T47D (cell line): ENCODE measurements around the gene PRR35.

Experiments
- DNase-seq, 2 experiments: peaks; one replicate each; pipeline versions ENCODE4 v3.0.0 to v3.0.0-alpha.2; 2011 to 2012; ENCODE audit warnings: low read depth in 1 of 2, low spot score in 1 of 2
- JUND ChIP-seq: IDR thresholded peaks from 2 replicates; pipeline ENCODE4 v1.6.1; 2012; ENCODE audit warnings: low read depth
- in situ Hi-C: cut with HindIII; loops from 2 replicates; pipeline ENCODE4 v1.10.0; 2016; ENCODE audit warnings: low sequenced_read_pairs, low pct_unique_long_range_greater_than_20kb

PRR35 gene

GRCh38 chr16:577796-578195, 17.6 kb downstream of the PRR35 start:
- no peak for TF ChIP-seq JUND
- in situ Hi-C loops: no loop called here

GRCh38 chr16:578232-578869, 18.2 kb downstream of the PRR35 start:
- no peak for TF ChIP-seq JUND
- in situ Hi-C loops: no loop called here
- DNase-seq: no peak

More at GRCh38 chr16:577796-578195, 17.6 kb downstream of the PRR35 start:
- no peak for DNase-seq

DNA sequence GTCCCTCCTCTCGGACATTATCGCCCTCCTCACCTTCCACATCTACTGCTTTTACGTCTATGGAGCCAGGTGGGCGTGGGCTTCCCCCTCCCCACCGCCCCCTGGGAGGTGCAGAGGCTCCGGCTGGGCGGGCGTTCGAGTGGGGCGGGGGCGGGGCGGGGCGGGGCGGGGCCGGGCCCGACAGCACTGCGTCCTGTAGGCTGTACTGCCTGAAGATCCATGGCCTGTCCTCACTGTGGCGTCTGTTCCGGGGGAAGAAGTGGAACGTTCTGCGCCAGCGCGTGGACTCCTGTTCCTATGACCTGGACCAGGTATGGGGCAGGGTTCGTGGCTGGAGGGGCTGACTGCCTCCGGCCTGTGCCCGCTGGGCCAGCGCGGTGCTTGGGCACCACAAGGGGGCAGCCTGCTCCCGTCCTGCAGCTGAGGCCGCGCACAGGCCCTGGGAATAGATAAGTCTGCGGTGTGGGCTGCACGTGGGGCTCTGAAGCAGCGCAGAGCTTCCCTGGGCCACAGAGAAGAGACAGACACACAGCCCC, 18.7 kb downstream of the PRR35 start:
- DNase-seq: no peak
- in situ Hi-C loops: no loop called here
- TF ChIP-seq JUND: no peak

DNA sequence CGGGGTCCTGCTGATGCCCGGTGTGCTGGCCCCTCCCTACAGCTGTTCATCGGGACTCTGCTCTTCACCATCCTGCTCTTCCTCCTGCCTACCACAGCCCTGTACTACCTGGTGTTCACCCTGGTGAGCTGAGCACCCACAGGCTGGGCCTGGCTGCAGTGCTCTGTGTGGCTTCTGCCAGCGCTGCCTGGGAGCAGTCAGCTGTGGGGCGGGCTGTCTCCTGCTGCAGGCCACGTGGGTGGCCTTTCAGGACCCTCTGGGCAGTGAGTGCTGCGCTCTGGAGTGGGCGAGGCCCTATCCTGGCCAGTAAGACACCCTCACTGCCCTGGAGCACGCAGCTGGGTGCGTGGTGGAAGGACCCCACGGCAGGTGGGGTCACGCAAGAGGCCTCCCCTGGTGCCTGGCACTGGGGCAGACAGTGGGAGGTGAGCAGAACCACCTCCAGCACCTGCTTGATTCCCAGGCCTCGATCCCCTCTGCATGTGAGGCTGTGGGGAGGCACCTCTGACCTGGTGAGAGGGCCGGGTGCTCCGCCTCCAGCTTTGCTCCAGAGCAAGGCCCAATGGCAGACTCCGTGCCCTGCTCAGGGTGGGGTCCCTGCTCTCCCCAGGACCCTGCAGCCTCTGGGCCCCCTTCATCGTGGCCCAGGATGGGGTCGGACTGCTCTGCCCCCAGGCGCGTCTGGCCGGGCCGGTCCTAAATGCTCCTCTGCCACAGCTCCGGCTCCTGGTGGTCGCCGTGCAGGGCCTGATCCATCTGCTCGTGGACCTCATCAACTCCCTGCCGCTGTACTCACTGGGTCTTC, 20.1 kb downstream of the PRR35 start:
- in situ Hi-C loops: no loop called here
- TF ChIP-seq JUND: no peak
- no peak for DNase-seq

DNA sequence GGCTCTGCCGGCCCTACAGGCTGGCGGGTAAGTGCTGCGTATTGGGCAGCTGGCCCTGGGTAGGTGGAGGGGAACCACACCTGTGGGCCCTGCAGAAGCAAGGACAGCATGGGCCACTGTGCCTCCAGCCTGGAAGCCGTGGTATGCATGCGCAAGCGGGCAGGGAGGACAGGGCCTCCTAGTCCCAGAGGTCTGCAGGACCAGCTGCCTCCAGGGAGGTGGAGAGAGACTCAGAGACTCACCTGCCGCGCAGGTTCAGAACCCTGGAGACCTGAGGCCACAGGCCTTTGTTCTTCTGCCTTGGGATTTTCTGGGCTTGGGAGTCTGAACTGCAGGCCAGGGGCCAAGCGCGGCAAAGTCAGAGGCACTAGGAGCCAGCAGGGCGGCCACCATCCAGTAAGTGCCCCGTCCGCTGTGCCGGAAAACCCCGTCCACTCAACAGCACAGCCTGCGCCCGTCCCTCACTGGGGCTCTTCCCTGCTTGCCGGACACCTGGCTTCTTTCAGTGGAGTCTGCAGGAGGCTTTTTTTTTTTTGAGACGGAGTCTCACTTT, 20.8 kb downstream of the PRR35 start:
- TF ChIP-seq JUND: no peak
- no peak for DNase-seq
- in situ Hi-C loops: no loop called here

DNA sequence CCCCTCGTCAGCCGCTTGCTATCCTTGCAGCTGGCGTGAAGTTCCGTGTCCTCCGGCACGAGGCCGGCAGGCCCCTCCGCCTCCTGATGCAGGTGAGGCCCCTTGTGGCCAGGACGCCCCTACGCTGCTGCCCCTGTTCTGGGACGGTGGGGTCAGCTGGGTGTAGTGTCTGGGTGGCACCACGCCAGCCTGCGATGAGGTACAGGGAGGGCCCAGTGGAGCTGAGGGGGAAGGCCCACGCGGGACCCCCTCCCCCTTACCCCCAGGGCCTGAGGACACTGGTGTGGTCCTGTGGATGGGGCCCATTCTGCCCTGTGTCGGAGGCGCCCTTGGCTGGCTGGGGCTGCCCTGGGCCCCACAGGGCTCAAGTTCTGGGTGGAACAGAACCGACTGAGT, 22.0 kb downstream of the PRR35 start:
- no peak for TF ChIP-seq JUND
- DNase-seq: no peak
- in situ Hi-C loops: no loop called here

DNA sequence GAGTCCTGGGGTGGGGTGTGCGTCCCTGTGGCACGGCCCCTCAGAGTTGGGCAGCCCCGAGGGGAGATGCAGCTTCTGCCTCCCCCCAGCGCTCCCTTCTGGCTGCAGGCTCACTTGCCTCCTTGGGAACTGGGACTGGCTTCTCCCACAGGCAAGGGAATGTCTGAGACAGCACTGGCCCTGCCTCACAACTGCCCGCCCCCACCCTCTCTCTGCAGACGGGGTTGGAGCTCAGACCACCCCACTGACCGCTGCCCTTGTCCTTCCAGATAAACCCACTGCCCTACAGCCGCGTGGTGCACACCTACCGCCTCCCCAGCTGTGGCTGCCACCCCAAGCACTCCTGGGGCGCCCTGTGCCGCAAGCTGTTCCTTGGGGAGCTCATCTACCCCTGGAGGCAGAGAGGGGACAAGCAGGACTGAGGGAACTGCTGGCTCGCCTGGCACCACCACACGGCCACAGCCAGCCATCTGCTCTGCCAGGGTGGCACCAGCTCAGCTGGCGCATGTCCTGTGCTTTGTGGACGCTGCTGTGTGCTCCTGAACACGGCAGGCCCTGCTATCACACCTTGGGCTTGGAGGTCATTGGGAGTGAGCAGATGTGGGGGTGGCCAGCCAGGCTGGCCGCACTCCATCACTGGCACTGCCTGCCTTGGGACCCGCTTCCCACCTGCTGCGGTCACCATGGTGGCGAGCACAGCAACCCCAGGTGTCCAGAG, 22.6 kb downstream of the PRR35 start:
- in situ Hi-C loops: no loop called here
- no peak for TF ChIP-seq JUND

DNA sequence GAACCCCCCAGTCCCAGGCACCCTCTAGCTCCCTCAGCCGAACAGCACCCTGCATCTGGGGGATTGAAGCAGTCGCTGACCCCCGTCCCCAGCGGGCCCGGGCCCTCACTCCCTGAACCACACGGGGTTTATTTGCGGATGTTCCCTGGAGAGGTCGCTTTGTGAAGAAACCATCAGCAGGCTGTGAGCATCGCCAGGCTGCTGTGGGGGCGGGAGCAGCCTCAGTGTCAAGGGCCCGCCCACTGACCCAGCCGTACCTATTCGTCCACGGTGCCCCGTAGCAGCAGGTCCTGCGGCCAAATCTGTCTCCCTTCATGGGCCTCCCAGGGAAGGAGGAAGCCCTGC, 23.2 kb downstream of the PRR35 start:
- DNase-seq: no peak
- TF ChIP-seq JUND: no peak
- in situ Hi-C loops: no loop called here

More for the DNA sequence above, 22.6 kb downstream of the PRR35 start:
- no peak for DNase-seq

DNA sequence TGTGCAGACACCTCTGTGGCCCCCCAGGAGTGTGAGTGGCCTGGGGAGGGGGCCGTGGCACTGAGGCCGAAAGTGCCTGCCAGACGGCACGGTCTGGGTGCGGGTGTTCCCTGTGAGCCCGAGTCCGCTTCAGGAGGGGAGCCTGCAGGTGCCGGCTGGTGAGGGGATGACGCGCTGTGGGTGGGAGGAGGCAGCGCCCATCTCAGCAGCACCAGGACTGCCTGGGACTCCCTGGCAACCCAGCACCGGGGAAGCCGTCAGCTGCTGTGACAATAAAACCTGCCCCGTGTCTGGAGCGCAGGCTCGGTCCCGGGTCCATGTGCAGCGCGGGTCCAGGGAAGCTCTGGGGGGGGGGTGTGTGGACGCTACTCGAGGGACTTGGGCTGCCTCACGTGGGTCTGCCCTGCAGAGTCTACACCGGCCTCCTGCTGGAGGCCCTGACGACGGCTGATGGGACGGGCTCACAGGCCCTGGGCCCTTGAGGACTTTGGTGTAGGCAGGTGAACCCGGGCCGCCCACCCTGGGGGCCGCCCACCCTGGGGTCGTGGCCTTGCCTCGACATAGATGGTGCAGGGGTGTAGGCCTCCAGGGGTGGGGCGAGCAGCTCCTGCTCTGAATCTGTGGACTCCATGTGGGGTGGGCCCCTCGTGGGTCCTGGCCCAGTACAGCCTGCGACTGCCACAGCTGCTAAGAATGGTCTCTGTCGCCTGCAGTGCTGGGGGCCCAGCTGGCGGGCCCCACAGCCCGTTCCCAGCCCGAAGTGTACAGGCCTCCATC, 23.8 kb downstream of the PRR35 start:
- no peak for DNase-seq
- no peak for TF ChIP-seq JUND
- in situ Hi-C loops: no loop called here

- peak; percentile 84 to 88 for DNase-seq
- in situ Hi-C loops: no loop called here
- TF ChIP-seq JUND: no peak
These were observed 25.2 kb downstream of the PRR35 start for GRCh38 chr16:585351-585750.

GRCh38 chr16:586047-586644, 26.0 kb downstream of the PRR35 start:
- no peak for TF ChIP-seq JUND
- DNase-seq: no peak
- in situ Hi-C loops: no loop called here
